ENCODE data around the gene ACBD4.

The ACBD4 gene

GRCh38 chr17:45129426-45129939 lies 6.0 kb upstream of the ACBD4 start (continued):
- peak; percentile 83 for TF ChIP-seq ZBTB6 (tag by site-specific recombination; IDR thresholded peaks at IDR 0.05)
- peak; percentile 64 for TF ChIP-seq ZNF398 (tag by site-specific recombination; IDR thresholded peaks at IDR 0.05)
- TF ChIP-seq ZNF544 (tag by site-specific recombination; IDR thresholded peaks at IDR 0.05) = no peak
- peak; percentile 26; the same call in 1 of the 2 replicates for TF ChIP-seq ZIC2 (tag by site-specific recombination; IDR thresholded peaks at IDR 0.05)
- no peak for TF ChIP-seq ZNF658 (tag by site-specific recombination; IDR thresholded peaks at IDR 0.05)
- TF ChIP-seq ZBTB48 (tag by site-specific recombination; IDR thresholded peaks at IDR 0.05) = 0 out of 2 replicates have a peak, but pooled peaks have one; percentile 29
- no peak for TF ChIP-seq SETDB1 (IDR thresholded peaks at IDR 0.05; ENCODE audit: insufficient read length, low read length)
- TF ChIP-seq ZNF596 (tag by site-specific recombination; IDR thresholded peaks at IDR 0.05) = 0 out of 2 replicates have a peak, but pooled peaks have one; percentile 52

- Histone ChIP-seq H3K36me3 (ENCODE audit: control insufficient read depth in 2 of 2, insufficient read depth in 1 of 2, low read length in 2 of 2) (0 out of 3 replicates have a peak, but pooled peaks cover 0 to 4% of the 10 kb centered on the region in 2 experiments), H3K4me1 (ENCODE audit: control insufficient read depth, insufficient read depth, low read length) (peaks cover 2% of the 10 kb centered on the region), H3K27ac (ENCODE audit: extremely low read depth, low read depth, low read length) (no peak overlapping the region), H3K9me3 (ENCODE audit: control insufficient read depth, insufficient read depth, low read depth, low read length) (no peaks in the 10 kb centered on the region), H3K4me3 (ENCODE audit: low read depth, low read length) (no peak overlapping the region)
- POLR2A ChIA-PET = interaction anchor here (1.1 to 2.4 kb wide), 2 partner anchors 19 to 69 kb away, joined by 3 to 17 read pairs; partner anchors contain the start of genes HEXIM1 and NMT1
- CTCF ChIA-PET = interaction anchor here (0.6 to 10.1 kb wide), 7 partner anchors 22 to 355 kb away, joined by 3 to 209 read pairs (median 14); partner anchors contain the start of gene HEXIM1
- TF ChIP-seq ZNF624 (tag by site-specific recombination; IDR thresholded peaks at IDR 0.05) (no peak), ZBTB48 (tag by site-specific recombination; IDR thresholded peaks at IDR 0.05) (0 out of 2 replicates have a peak, but pooled peaks have one; percentile 7), ZBTB8A (tag by site-specific recombination; IDR thresholded peaks at IDR 0.05) (peak; percentile 66), SCRT2 (tag by site-specific recombination; IDR thresholded peaks at IDR 0.05) (peak; percentile 91)
Observed at GRCh38 chr17:45129940-45130680, 5.4 kb upstream of the ACBD4 start.

GRCh38 chr17:45130681-45131615 lies 4.5 kb upstream of the ACBD4 start:
- Histone ChIP-seq H3K4me3 (ENCODE audit: low read depth, low read length) (peak overlapping the region; percentile 70; the same call in 1 of the 2 replicates), H3K36me3 (ENCODE audit: control insufficient read depth in 2 of 2, insufficient read depth in 1 of 2, low read length in 2 of 2) (0 out of 3 replicates have a peak, but pooled peaks cover 0 to 4% of the 10 kb centered on the region in 2 experiments), H3K9me3 (ENCODE audit: control insufficient read depth, insufficient read depth, low read depth, low read length) (no peaks in the 10 kb centered on the region), H3K27ac (ENCODE audit: extremely low read depth, low read depth, low read length) (no peak overlapping the region), H3K4me1 (ENCODE audit: control insufficient read depth, insufficient read depth, low read length) (peaks cover 3% of the 10 kb centered on the region)
- CTCF ChIA-PET = interaction anchor here (0.6 to 10.1 kb wide), 12 partner anchors 14 to 356 kb away, joined by 3 to 209 read pairs (median 6); partner anchors contain the start of gene HEXIM1
- POLR2A ChIA-PET = interaction anchor here (2.4 kb wide), 2 partner anchors 18 kb away, joined by 17 to 20 read pairs; partner anchors contain the start of gene HEXIM1
- TF ChIP-seq ZNF843 (tag by site-specific recombination; IDR thresholded peaks at IDR 0.05) (no peak), ZNF114 (tag by site-specific recombination; IDR thresholded peaks at IDR 0.05) (no peak), ZNF341 (tag by site-specific recombination; IDR thresholded peaks at IDR 0.05; ENCODE audit: low read depth) (no peak), BCL11B (tag by site-specific recombination; IDR thresholded peaks at IDR 0.05; ENCODE audit: low read depth) (no peak), ZNF350 (tag by site-specific recombination; IDR thresholded peaks at IDR 0.05) (no peak), SETDB1 (IDR thresholded peaks at IDR 0.05; ENCODE audit: insufficient read length, low read length) (no peak), ZFP69B (tag by site-specific recombination; IDR thresholded peaks at IDR 0.05) (no peak), PATZ1 (tag by site-specific recombination; IDR thresholded peaks at IDR 0.05) (peak; percentile 28; the same call in 1 of the 2 replicates), HIC1 (tag by site-specific recombination; IDR thresholded peaks at IDR 0.05) (peak; percentile 34; the same call in 1 of the 2 replicates), YY2 (tag by site-specific recombination; IDR thresholded peaks at IDR 0.05) (no peak)

Data from HEK293 (cell line).